Measurements from ENCODE around the gene AGRN. TPM values are rescaled to one million over a fixed set of nuclear protein-coding genes. Genes with fewer than 3 reads are reported as not detected.
"Not testable (repeated sequence)": the region's sequence is repeated elsewhere in the genome, so short reads cannot be mapped to it uniquely, and the experiment has no call there.

AGRN gene
- total RNA-seq, 2 experiments from 2014 or later, result 22.7 to 24.4 TPM

- peak overlapping the region; percentile 80 for H3K27ac Mint-ChIP-seq
- H3K27me3 Mint-ChIP-seq, result peaks cover 1% of the 10 kb centered on the region
- CTCF ChIA-PET, result interaction anchor here (0.6 to 2.2 kb wide), 6 partner anchors 12 to 108 kb away, joined by 3 to 14 read pairs (median 4); partner anchors contain the start of gene PLEKHN1
- H3K36me3 Mint-ChIP-seq (ENCODE audit: low read depth), result no peaks in the 10 kb centered on the region
- POLR2A ChIA-PET, result no interaction called here
- ATAC-seq (no peak), DNase-seq (no peak)
- H3K4me1 Mint-ChIP-seq, result peaks cover 28% of the 10 kb centered on the region
- H3K4me3 Mint-ChIP-seq, result peak overlapping the region; percentile 74
- intact Hi-C loops (cut with DNase I, micrococcal nuclease), result loop anchor here in 1 of 2 experiments (1.0 to 2.0 kb wide), 3 partner anchors 14 to 50 kb away; partner anchors contain the start of gene HES4
- no peaks in the 10 kb centered on the region for H3K9me3 Mint-ChIP-seq (ENCODE audit: low read depth)
These were observed 5.8 kb upstream of the AGRN start for GRCh38 chr1:1013922-1014648.

GRCh38 chr1:1014799-1015681 lies 4.9 kb upstream of the AGRN start:
- POLR2A ChIA-PET, result no interaction called here
- H3K36me3 Mint-ChIP-seq (ENCODE audit: low read depth), result no peaks in the 10 kb centered on the region
- H3K27me3 Mint-ChIP-seq, result no peaks in the 10 kb centered on the region
- no peaks in the 10 kb centered on the region for H3K9me3 Mint-ChIP-seq (ENCODE audit: low read depth)
- no peak for ATAC-seq
- DNase-seq, result no peak
- intact Hi-C loops (cut with DNase I, micrococcal nuclease), result loop anchor here in 1 of 2 experiments (5.0 kb wide), 1 partner anchor 33 kb away; the partner anchor contains the start of gene PERM1
- peak overlapping the region; percentile 80 for H3K27ac Mint-ChIP-seq
- CTCF ChIA-PET, result interaction anchor here (0.8 to 2.2 kb wide), 6 partner anchors 13 to 49 kb away, joined by 3 to 14 read pairs (median 4); no protein-coding TSS in a partner anchor
- H3K4me3 Mint-ChIP-seq, result peak overlapping the region; percentile 74
- H3K4me1 Mint-ChIP-seq, result peaks cover 28% of the 10 kb centered on the region

GRCh38 chr1:1017397-1018320 lies 2.3 kb upstream of the AGRN start:
- not testable (repeated sequence) for H3K27me3 Mint-ChIP-seq; DNase-seq; H3K36me3 Mint-ChIP-seq (ENCODE audit: low read depth); H3K9me3 Mint-ChIP-seq (ENCODE audit: low read depth); ATAC-seq; H3K27ac Mint-ChIP-seq; H3K4me3 Mint-ChIP-seq
- ChIA-PET POLR2A (interaction anchor here (0.8 kb wide), 1 partner anchor 16 kb away, joined by 3 read pairs; no protein-coding TSS in a partner anchor), CTCF (interaction anchor here (1.5 to 2.1 kb wide), 2 partner anchors 15 to 77 kb away, joined by 5 to 20 read pairs; no protein-coding TSS in a partner anchor)
- peaks cover 32% of the 10 kb centered on the region for H3K4me1 Mint-ChIP-seq
- intact Hi-C loops (cut with DNase I, micrococcal nuclease), result loop anchor here in 1 of 2 experiments (2.0 to 5.0 kb wide), 2 partner anchors 35 to 183 kb away; partner anchors contain the start of gene PERM1

GRCh38 chr1:1018321-1018685 lies 1.6 kb upstream of the AGRN start:
- H3K36me3 Mint-ChIP-seq (ENCODE audit: low read depth); POLR2A ChIA-PET; H3K27ac Mint-ChIP-seq; H3K4me3 Mint-ChIP-seq; ATAC-seq; H3K27me3 Mint-ChIP-seq; DNase-seq; H3K9me3 Mint-ChIP-seq (ENCODE audit: low read depth): not testable (repeated sequence)
- peaks cover 26% of the 10 kb centered on the region for H3K4me1 Mint-ChIP-seq
- intact Hi-C loops (cut with DNase I, micrococcal nuclease), result loop anchor here in 1 of 2 experiments (2.0 to 5.0 kb wide), 2 partner anchors 36 to 182 kb away; partner anchors contain the start of gene PERM1
- CTCF ChIA-PET, result interaction anchor here (0.6 to 2.1 kb wide), 5 partner anchors 16 to 317 kb away, joined by 3 to 20 read pairs (median 5); no protein-coding TSS in a partner anchor

- ChIA-PET CTCF (interaction anchor here (0.6 to 2.1 kb wide), 6 partner anchors 13 to 316 kb away, joined by 3 to 20 read pairs (median 4); no protein-coding TSS in a partner anchor), POLR2A (no interaction called here)
- Mint-ChIP-seq H3K27ac (no peak overlapping the region), H3K27me3 (peaks cover 9% of the 10 kb centered on the region), H3K9me3 (ENCODE audit: low read depth) (no peaks in the 10 kb centered on the region), H3K4me1 (peaks cover 15% of the 10 kb centered on the region), H3K36me3 (ENCODE audit: low read depth) (no peaks in the 10 kb centered on the region), H3K4me3 (peak overlapping the region; percentile 59)
- peak; percentile 75 for ATAC-seq
- intact Hi-C loops (cut with DNase I, micrococcal nuclease), result loop anchor here (1.0 to 5.0 kb wide), 11 partner anchors 14 to 289 kb away; partner anchors contain the start of genes B3GALT6 (in 1 of the 2), C1orf159 (in 1 of the 2), HES4 (in 1 of the 2) and PERM1 (in 1 of the 2)
- peak; percentile 90 for DNase-seq
These were observed 559 bp upstream of the AGRN start for GRCh38 chr1:1019122-1019999.

GRCh38 chr1:1020415-1021009 lies 592 bp downstream of the AGRN start:
- no peak for ATAC-seq
- peak; percentile 62 for DNase-seq
- Mint-ChIP-seq H3K27ac (no peak overlapping the region), H3K4me3 (peak overlapping the region; percentile 43), H3K9me3 (ENCODE audit: low read depth) (no peaks in the 10 kb centered on the region), H3K36me3 (ENCODE audit: low read depth) (no peaks in the 10 kb centered on the region), H3K27me3 (peaks cover 9% of the 10 kb centered on the region), H3K4me1 (peaks cover 13% of the 10 kb centered on the region)
- ChIA-PET POLR2A (no interaction called here), CTCF (no interaction called here)
- intact Hi-C loops (cut with DNase I, micrococcal nuclease), result loop anchor here in 1 of 2 experiments (10.0 kb wide), 1 partner anchor 56 kb away; the partner anchor contains the start of genes KLHL17 and PLEKHN1

GRCh38 chr1:1021010-1021919 lies 1.3 kb downstream of the AGRN start:
- Mint-ChIP-seq H3K9me3 (ENCODE audit: low read depth) (no peaks in the 10 kb centered on the region), H3K4me1 (peaks cover 13% of the 10 kb centered on the region), H3K27ac (no peak overlapping the region), H3K36me3 (ENCODE audit: low read depth) (no peaks in the 10 kb centered on the region), H3K27me3 (peaks cover 9% of the 10 kb centered on the region), H3K4me3 (peak overlapping the region; percentile 43)
- ATAC-seq, result no peak
- intact Hi-C loops (cut with DNase I, micrococcal nuclease), result loop anchor here in 1 of 2 experiments (10.0 kb wide), 1 partner anchor 56 kb away; the partner anchor contains the start of genes KLHL17 and PLEKHN1
- ChIA-PET POLR2A (no interaction called here), CTCF (interaction anchor here (1.1 kb wide), 1 partner anchor 24 kb away, joined by 4 read pairs; no protein-coding TSS in a partner anchor)
- no peak for DNase-seq

GRCh38 chr1:1021920-1022259 lies 2.0 kb downstream of the AGRN start:
- peaks cover 9% of the 10 kb centered on the region for H3K27me3 Mint-ChIP-seq
- no peak overlapping the region for H3K27ac Mint-ChIP-seq
- ChIA-PET CTCF (interaction anchor here (1.1 kb wide), 1 partner anchor 25 kb away, joined by 4 read pairs; no protein-coding TSS in a partner anchor), POLR2A (no interaction called here)
- intact Hi-C loops (cut with DNase I, micrococcal nuclease), result loop anchor here in 1 of 2 experiments (2.0 to 10.0 kb wide), 2 partner anchors 15 to 57 kb away; partner anchors contain the start of genes KLHL17 and PLEKHN1
- no peak overlapping the region for H3K4me3 Mint-ChIP-seq
- H3K36me3 Mint-ChIP-seq (ENCODE audit: low read depth), result no peaks in the 10 kb centered on the region
- no peaks in the 10 kb centered on the region for H3K9me3 Mint-ChIP-seq (ENCODE audit: low read depth)
- H3K4me1 Mint-ChIP-seq, result peaks cover 13% of the 10 kb centered on the region
- DNase-seq (no peak), ATAC-seq (no peak)
